ENCODE data around the gene CDV3. TPM values are rescaled to one million over a fixed set of nuclear protein-coding genes. Genes with fewer than 3 reads are reported as not detected.

The CDV3 gene
- total RNA-seq, 2 experiments from 2014 or later: 177 to 196 TPM

- ChIA-PET POLR2A (interaction anchor here (0.6 to 1.0 kb wide), 4 partner anchors 8 to 133 kb away, joined by 3 to 4 read pairs (median 3); no protein-coding TSS in a partner anchor), CTCF (interaction anchor here (0.6 to 2.2 kb wide), 8 partner anchors 9 to 1001 kb away, joined by 3 to 10 read pairs (median 4); no protein-coding TSS in a partner anchor)
- Mint-ChIP-seq H3K36me3 (ENCODE audit: low read depth) (peaks cover 26% of the 10 kb centered on the region), H3K9me3 (no peaks in the 10 kb centered on the region), H3K4me1 (peaks cover 43% of the 10 kb centered on the region), H3K4me3 (peak overlapping the region; percentile 77), H3K27me3 (no peaks in the 10 kb centered on the region), H3K27ac (peak overlapping the region; percentile 99)
- peak; percentile 11 for DNase-seq
Measured at GRCh38 chr3:133572158-133573053, 1.1 kb upstream of the CDV3 start.

DNA sequence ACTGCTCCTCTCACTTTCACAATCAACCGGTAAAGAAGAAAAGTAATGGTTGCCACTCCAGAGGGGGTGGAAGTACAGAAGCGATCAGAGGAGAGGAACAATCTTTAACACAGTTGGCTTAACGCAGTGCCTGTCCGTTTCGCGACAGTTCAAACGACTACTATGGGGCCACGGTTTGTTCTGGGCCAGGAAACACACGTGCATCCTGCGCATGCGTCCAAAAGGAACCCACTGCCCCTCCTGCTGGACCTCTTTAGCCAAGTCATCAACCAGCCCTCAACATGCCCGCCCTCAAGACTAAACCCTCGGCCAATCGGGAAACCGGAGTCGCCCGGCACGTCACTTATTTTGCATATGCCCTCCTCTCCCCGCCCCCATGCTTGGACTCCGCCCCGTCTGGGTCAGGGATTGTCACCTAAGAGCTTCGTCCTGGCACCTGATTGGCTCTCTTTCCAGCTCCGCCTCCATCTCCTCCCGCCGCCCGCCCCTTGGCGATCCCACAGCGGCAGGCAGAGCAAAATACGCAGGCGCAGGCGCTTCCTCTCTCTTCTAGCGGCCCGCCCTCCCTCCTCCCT lies 345 bp upstream of the CDV3 start:
- H3K27ac Mint-ChIP-seq: peak overlapping the region; percentile 99
- H3K27me3 Mint-ChIP-seq: no peaks in the 10 kb centered on the region
- peak; percentile 100 for DNase-seq
- peak overlapping the region; percentile 77 for H3K4me3 Mint-ChIP-seq
- ChIA-PET POLR2A (interaction anchor here (0.5 to 1.0 kb wide), 5 partner anchors 8 to 132 kb away, joined by 3 to 4 read pairs (median 3); no protein-coding TSS in a partner anchor), CTCF (interaction anchor here (0.6 to 2.2 kb wide), 7 partner anchors 9 to 1002 kb away, joined by 3 to 10 read pairs (median 3); no protein-coding TSS in a partner anchor)
- peaks cover 51% of the 10 kb centered on the region for H3K4me1 Mint-ChIP-seq
- peaks cover 34% of the 10 kb centered on the region for H3K36me3 Mint-ChIP-seq (ENCODE audit: low read depth)
- H3K9me3 Mint-ChIP-seq: no peaks in the 10 kb centered on the region

DNA sequence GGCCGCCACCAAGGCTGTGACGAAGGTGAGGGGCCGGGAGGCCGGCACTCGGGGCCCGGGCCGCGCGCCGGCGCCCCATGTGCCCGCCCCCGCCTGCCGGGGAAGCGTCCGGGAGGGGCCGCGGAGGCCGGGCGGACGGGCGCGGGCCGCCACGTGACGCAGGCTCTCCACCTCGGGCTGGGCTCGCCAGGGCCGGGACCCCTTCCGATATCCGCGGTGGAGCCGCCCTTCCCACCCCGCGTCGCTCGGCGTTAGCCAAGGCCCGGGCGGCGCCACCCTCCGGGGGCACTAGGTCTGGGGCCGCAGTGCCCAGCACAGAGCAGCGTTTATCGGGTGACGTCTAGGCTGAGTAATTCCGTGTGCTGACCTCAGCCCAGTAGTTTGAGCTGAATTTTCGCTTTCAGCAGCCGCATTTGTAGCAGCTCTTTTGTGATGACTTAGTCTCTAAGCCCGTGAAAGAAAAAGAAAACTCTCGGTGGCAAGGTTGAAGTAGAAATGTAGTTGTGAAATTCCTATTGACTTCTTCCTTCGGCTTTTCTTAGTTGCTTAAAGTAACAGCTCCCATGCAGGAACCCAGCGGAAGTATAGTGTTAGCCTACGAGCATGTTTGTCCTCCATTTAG lies 885 bp downstream of the CDV3 start:
- Mint-ChIP-seq H3K36me3 (ENCODE audit: low read depth) (peaks cover 46% of the 10 kb centered on the region), H3K27ac (peak overlapping the region; percentile 95), H3K9me3 (no peaks in the 10 kb centered on the region), H3K27me3 (no peaks in the 10 kb centered on the region), H3K4me3 (peak overlapping the region; percentile 93), H3K4me1 (peaks cover 63% of the 10 kb centered on the region)
- peak; percentile 60 for DNase-seq
- ChIA-PET POLR2A (interaction anchor here (0.9 kb wide), 1 partner anchor 133 kb away, joined by 4 read pairs; no protein-coding TSS in a partner anchor), CTCF (interaction anchor here (0.5 to 1.4 kb wide), 7 partner anchors 10 to 201 kb away, joined by 3 to 5 read pairs (median 3); no protein-coding TSS in a partner anchor)

- POLR2A ChIA-PET: interaction anchor here (0.9 kb wide), 1 partner anchor 133 kb away, joined by 4 read pairs; no protein-coding TSS in a partner anchor
- Mint-ChIP-seq H3K9me3 (no peaks in the 10 kb centered on the region), H3K36me3 (ENCODE audit: low read depth) (peaks cover 51% of the 10 kb centered on the region), H3K27ac (peak overlapping the region; percentile 95), H3K4me1 (peaks cover 62% of the 10 kb centered on the region), H3K4me3 (peak overlapping the region; percentile 93), H3K27me3 (no peaks in the 10 kb centered on the region)
- CTCF ChIA-PET: interaction anchor here (0.6 to 0.9 kb wide), 5 partner anchors 9 to 133 kb away, joined by 3 to 4 read pairs (median 3); no protein-coding TSS in a partner anchor
- no peak for DNase-seq
Measured at GRCh38 chr3:133575086-133575485, 1.6 kb downstream of the CDV3 start.

- Mint-ChIP-seq H3K27me3 (no peaks in the 10 kb centered on the region), H3K27ac (peak overlapping the region; percentile 81), H3K36me3 (ENCODE audit: low read depth) (peaks cover 55% of the 10 kb centered on the region), H3K9me3 (no peaks in the 10 kb centered on the region), H3K4me3 (peak overlapping the region; percentile 93), H3K4me1 (peaks cover 59% of the 10 kb centered on the region)
- CTCF ChIA-PET: interaction anchor here (0.6 to 0.7 kb wide), 2 partner anchors 76 to 296 kb away, joined by 3 to 4 read pairs; no protein-coding TSS in a partner anchor
- POLR2A ChIA-PET: interaction anchor here (0.6 kb wide), 1 partner anchor 34 kb away, joined by 5 read pairs; no protein-coding TSS in a partner anchor
- no peak for DNase-seq
Measured at GRCh38 chr3:133576169-133576568, 2.7 kb downstream of the CDV3 start.

GRCh38 chr3:133578548-133579191 lies 5.2 kb downstream of the CDV3 start:
- peak overlapping the region; percentile 76 for H3K27ac Mint-ChIP-seq
- peak overlapping the region; percentile 48 for H3K4me3 Mint-ChIP-seq
- H3K27me3 Mint-ChIP-seq: no peaks in the 10 kb centered on the region
- peaks cover 75% of the 10 kb centered on the region for H3K36me3 Mint-ChIP-seq (ENCODE audit: low read depth)
- ChIA-PET POLR2A (no interaction called here), CTCF (interaction anchor here (1.1 to 1.6 kb wide), 6 partner anchors 16 to 91 kb away, joined by 3 to 4 read pairs (median 4); no protein-coding TSS in a partner anchor)
- H3K9me3 Mint-ChIP-seq: no peaks in the 10 kb centered on the region
- DNase-seq: no peak
- H3K4me1 Mint-ChIP-seq: peaks cover 57% of the 10 kb centered on the region

DNA sequence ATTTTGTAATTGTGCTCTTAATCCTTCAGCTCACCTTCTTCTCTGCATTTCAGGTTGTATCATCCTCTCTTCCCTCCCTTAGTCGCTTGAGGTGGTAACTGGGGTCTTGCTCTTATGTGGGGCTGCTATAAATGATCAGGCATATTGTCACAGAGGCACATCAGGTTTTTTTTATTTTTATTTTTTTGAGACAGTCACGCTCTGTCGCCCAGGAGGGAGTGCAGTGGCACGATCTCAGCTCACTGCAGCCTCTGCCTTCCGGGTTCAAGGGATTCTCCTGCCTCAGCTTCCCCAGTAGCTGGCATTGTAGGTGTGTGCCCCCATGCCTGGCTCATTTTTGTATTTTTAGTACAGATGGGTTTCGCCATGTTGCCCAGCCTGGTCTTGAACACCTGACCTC lies 9.9 kb downstream of the CDV3 start:
- H3K27me3 Mint-ChIP-seq: no peaks in the 10 kb centered on the region
- no peak overlapping the region for H3K27ac Mint-ChIP-seq
- DNase-seq: no peak
- no peak overlapping the region for H3K4me3 Mint-ChIP-seq
- ChIA-PET POLR2A (no interaction called here), CTCF (interaction anchor here (1.2 kb wide), 1 partner anchor 9 kb away, joined by 4 read pairs; no protein-coding TSS in a partner anchor)
- peaks cover 70% of the 10 kb centered on the region for H3K36me3 Mint-ChIP-seq (ENCODE audit: low read depth)
- no peaks in the 10 kb centered on the region for H3K9me3 Mint-ChIP-seq
- H3K4me1 Mint-ChIP-seq: peaks cover 35% of the 10 kb centered on the region

DNA sequence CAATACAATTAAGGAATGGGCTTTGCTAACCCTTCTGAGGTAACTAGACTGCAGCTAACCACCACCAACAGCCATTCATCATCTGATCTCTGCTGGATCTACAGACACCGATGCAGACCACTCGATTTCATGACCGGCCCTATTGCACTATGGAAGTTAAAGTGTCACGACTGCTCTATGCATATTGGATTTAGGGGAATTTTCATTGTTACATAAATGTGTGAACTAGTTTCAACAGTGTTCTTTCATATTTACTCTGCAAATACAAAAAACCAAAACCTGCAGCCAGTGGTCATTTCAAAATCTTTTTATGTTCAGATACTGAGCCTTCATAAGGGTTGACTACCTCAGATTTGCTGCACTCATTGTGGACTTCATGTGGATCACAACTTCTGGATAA lies 14.5 kb downstream of the CDV3 start:
- peaks cover 12% of the 10 kb centered on the region for H3K4me1 Mint-ChIP-seq
- ChIA-PET CTCF (no interaction called here), POLR2A (no interaction called here)
- H3K27ac Mint-ChIP-seq: no peak overlapping the region
- H3K4me3 Mint-ChIP-seq: no peak overlapping the region
- no peaks in the 10 kb centered on the region for H3K27me3 Mint-ChIP-seq
- no peak for DNase-seq
- H3K9me3 Mint-ChIP-seq: no peaks in the 10 kb centered on the region
- peaks cover 52% of the 10 kb centered on the region for H3K36me3 Mint-ChIP-seq (ENCODE audit: low read depth)

GRCh38 chr3:133588784-133589465 lies 15.4 kb downstream of the CDV3 start:
- DNase-seq: no peak
- Mint-ChIP-seq H3K27me3 (no peaks in the 10 kb centered on the region), H3K36me3 (ENCODE audit: low read depth) (peaks cover 44% of the 10 kb centered on the region), H3K9me3 (no peaks in the 10 kb centered on the region), H3K4me1 (peaks cover 9% of the 10 kb centered on the region), H3K4me3 (no peak overlapping the region), H3K27ac (no peak overlapping the region)
- POLR2A ChIA-PET: no interaction called here
- CTCF ChIA-PET: no interaction called here

- Mint-ChIP-seq H3K27ac (no peak overlapping the region), H3K4me1 (peaks cover 8% of the 10 kb centered on the region), H3K4me3 (no peak overlapping the region), H3K9me3 (no peaks in the 10 kb centered on the region), H3K36me3 (ENCODE audit: low read depth) (peaks cover 43% of the 10 kb centered on the region), H3K27me3 (no peaks in the 10 kb centered on the region)
- ChIA-PET POLR2A (no interaction called here), CTCF (no interaction called here)
- DNase-seq: no peak
Measured at GRCh38 chr3:133589503-133589902, 16.0 kb downstream of the CDV3 start.

GRCh38 chr3:133591271-133591742 lies 17.8 kb downstream of the CDV3 start:
- Mint-ChIP-seq H3K27me3 (no peaks in the 10 kb centered on the region), H3K36me3 (ENCODE audit: low read depth) (peaks cover 31% of the 10 kb centered on the region), H3K4me1 (peaks cover 6% of the 10 kb centered on the region), H3K9me3 (no peaks in the 10 kb centered on the region), H3K27ac (peak overlapping the region; percentile 17), H3K4me3 (no peak overlapping the region)
- POLR2A ChIA-PET: no interaction called here
- DNase-seq: no peak
- CTCF ChIA-PET: interaction anchor here (1.2 kb wide), 1 partner anchor 22 kb away, joined by 4 read pairs; no protein-coding TSS in a partner anchor
